K562 (cell line): ENCODE measurements around the gene SERPINH1. TPM values are rescaled to one million over a fixed set of nuclear protein-coding genes. Genes with fewer than 3 reads are reported as not detected.

Experiments used
- CCNT2 ChIP-seq: IDR thresholded peaks from 2 replicates; pipeline ENCODE4 v1.6.1; 2011; ENCODE audit warnings: borderline replicate concordance, low read depth, mild to moderate bottlenecking, moderate library complexity, mixed read lengths, low read length; ENCODE audit not compliant: insufficient read length; ENCODE audit errors: extremely low read depth
- E2F4 ChIP-seq: sonication (generic); formaldehyde crosslinking; IDR thresholded peaks from 2 replicates; pipeline ENCODE4 v1.8.0; 2022; ENCODE audit warnings: mild to moderate bottlenecking, low read depth, missing genetic modification reagents
- MAFK ChIP-seq: IDR thresholded peaks from 2 replicates; pipeline ENCODE4 v1.6.1; 2011; ENCODE audit warnings: low read length, improper control_type of control experiment
- PRDM10 ChIP-seq: fragments of 450-650 bp; IDR thresholded peaks from 2 replicates; pipeline ENCODE4 v1.6.1; 2018; ENCODE audit not compliant: partially characterized antibody
- PTTG1 ChIP-seq: fragments of 450-650 bp; IDR thresholded peaks from 2 replicates; pipeline ENCODE4 v1.6.1; 2016; ENCODE audit warnings: low read depth, mild to moderate bottlenecking, missing genetic modification characterization, missing compliant biosample characterization
- XRCC4 ChIP-seq: IDR thresholded peaks from one replicate; pipeline ENCODE4 v1.6.1; 2011; ENCODE audit not compliant: insufficient read depth, insufficient read length; ENCODE audit errors: extremely low read depth
- ZNF431 ChIP-seq: sonication (generic); formaldehyde crosslinking; IDR thresholded peaks from 2 replicates; pipeline ENCODE4 v1.8.0; 2022; ENCODE audit warnings: mild to moderate bottlenecking, missing genetic modification reagents
- ZNF445 ChIP-seq: fragments of 250-450 bp; sonication (Bioruptor Pico); IDR thresholded peaks from 2 replicates; pipeline ENCODE4 v1.4.0; 2020; ENCODE audit warnings: low read depth, mild to moderate bottlenecking, moderate library complexity
- polyA plus RNA-seq, 8 experiments: library from polyadenylated mRNA; depleted of rRNA in 4 of 8; stranded (reverse) in 5 of 8; unstranded in 3 of 8; fragments of >200 nt; fragmentation: Nextera tagmentation in 2 of 8; fragmentation: Illumina TruSeq in 1 of 8; extraction: Ambion mirVana in 2 of 8; extraction: Trizol in 1 of 8; gene quantifications; 2 replicates each; pipeline versions ENCODE4 v1.2.1 to v1.2.3, GENCODE V29; 2011 to 2014; ENCODE audit warnings: inconsistent platforms in 1 of 8, missing spikeins in 1 of 8
- total RNA-seq, 7 experiments: library from RNA; depleted of rRNA in 6 of 7; stranded (reverse); fragments of >200 nt in 6 of 7; fragmentation: Illumina TruSeq in 2 of 7; extraction: Trizol in 2 of 7; gene quantifications; 2 replicates each; pipeline versions ENCODE4 v1.2.1 to v1.2.3, GENCODE V29; 2011 to 2021; ENCODE audit warnings: low replicate concordance in 1 of 7

SERPINH1 gene
- total and polyA plus RNA-seq, 9 of the 15 experiments (the other 6 are each of a cell fraction or from before 2014, with no cell fraction given), result 2.8 to 106 (median 67.9) TPM

- TF ChIP-seq E2F4 (CRISPR knock-in tag) (no peak), ZNF445 (CRISPR knock-in tag) (no peak), PRDM10 (no peak), ZNF431 (CRISPR knock-in tag) (no peak), MAFK (no peak), CCNT2 (no peak), XRCC4 (no peak), PTTG1 (tag) (no peak)
Measured at GRCh38 chr11:75556275-75556674, 5.8 kb upstream of the SERPINH1 start (continued).
